ENCODE results near the gene ABHD16B. TPM values are rescaled to one million over a fixed set of nuclear protein-coding genes. Genes with fewer than 3 reads are reported as not detected.

The ABHD16B gene
- total and polyA plus RNA-seq, 2 of the 13 experiments (the other 11 are each of a cell fraction or from before 2014, with no cell fraction given), result not detected

- TF ChIP-seq ZNF451 (CRISPR knock-in tag; IDR thresholded peaks at IDR 0.05) (no peak), MTF2 (CRISPR knock-in tag; IDR thresholded peaks at IDR 0.05; ENCODE audit: borderline replicate concordance) (no peak), ZNF562 (CRISPR knock-in tag; IDR thresholded peaks at IDR 0.05; ENCODE audit: borderline replicate concordance) (no peak), SRY (CRISPR knock-in tag; IDR thresholded peaks at IDR 0.05) (no peak), SRSF9 (IDR thresholded peaks at IDR 0.05; ENCODE audit: borderline replicate concordance, insufficient read depth, low read depth, low read length, poor library complexity, severe bottlenecking) (no peak), FOXO1 (CRISPR knock-in tag; IDR thresholded peaks at IDR 0.05) (no peak), MAZ (IDR thresholded peaks at IDR 0.05; ENCODE audit: borderline replicate concordance, low read depth, low read length) (no peak), MAZ (CRISPR knock-in tag; IDR thresholded peaks at IDR 0.05; ENCODE audit: low read depth) (no peak), MED1 (CRISPR knock-in tag; IDR thresholded peaks at IDR 0.05) (no peak), ETS1 (CRISPR knock-in tag; IDR thresholded peaks at IDR 0.05) (no peak), TRIM22 (IDR thresholded peaks at IDR 0.05) (no peak), RBM22 (optimal IDR thresholded peaks at IDR 0.05; ENCODE audit: low read length) (peak; percentile 52), YEATS4 (CRISPR knock-in tag; IDR thresholded peaks at IDR 0.05; ENCODE audit: borderline replicate concordance) (no peak), BRF2 (CRISPR knock-in tag; IDR thresholded peaks at IDR 0.05) (no peak), KDM6A (CRISPR knock-in tag; IDR thresholded peaks at IDR 0.05; ENCODE audit: low read depth) (no peak), ZNF75D (CRISPR knock-in tag; IDR thresholded peaks at IDR 0.05; ENCODE audit: borderline replicate concordance) (no peak), REXO4 (CRISPR knock-in tag; IDR thresholded peaks at IDR 0.05; ENCODE audit: borderline replicate concordance) (no peak), DNMT1 (CRISPR knock-in tag; IDR thresholded peaks at IDR 0.05) (peak; percentile 76; the same call in 1 of the 2 replicates), ZFAT (CRISPR knock-in tag; conservative IDR thresholded peaks at IDR 0.05) (no peak), PHF20 (CRISPR knock-in tag; IDR thresholded peaks at IDR 0.05) (no peak), ZNF616 (CRISPR knock-in tag; IDR thresholded peaks at IDR 0.05; ENCODE audit: low read depth) (no peak), NFE2 (CRISPR knock-in tag; IDR thresholded peaks at IDR 0.05) (no peak), HMGA1 (CRISPR knock-in tag; conservative IDR thresholded peaks at IDR 0.05) (no peak), ZNF552 (CRISPR knock-in tag; IDR thresholded peaks at IDR 0.05; ENCODE audit: borderline replicate concordance) (0 out of 2 replicates have a peak, but pooled peaks have one; percentile 62), FOXJ3 (CRISPR knock-in tag; IDR thresholded peaks at IDR 0.05; ENCODE audit: borderline replicate concordance) (no peak), KAT2B (IDR thresholded peaks at IDR 0.05; ENCODE audit: borderline replicate concordance, low read depth, low read length) (no peak), IRF2 (CRISPR knock-in tag; IDR thresholded peaks at IDR 0.05) (no peak), ZNF720 (CRISPR knock-in tag; IDR thresholded peaks at IDR 0.05) (no peak), DNMT3B (CRISPR knock-in tag; conservative IDR thresholded peaks at IDR 0.05) (no peak)
Observed at GRCh38 chr20:63861981-63862901, 943 bp downstream of the ABHD16B start (continued).

Data from HepG2 (cell line).